Dermis lymphatic vessel endothelial cell (primary cell): ENCODE results near the gene ANGEL2. TPM values are rescaled to one million over a fixed set of nuclear protein-coding genes. Genes with fewer than 3 reads are reported as not detected.

Experiments
- total RNA-seq: library from RNA; depleted of rRNA; stranded (reverse); fragments of >200 nt; gene quantifications from 2 replicates; pipeline ENCODE4 v1.2.1, GENCODE V29; 2014

ANGEL2 gene, protein sequence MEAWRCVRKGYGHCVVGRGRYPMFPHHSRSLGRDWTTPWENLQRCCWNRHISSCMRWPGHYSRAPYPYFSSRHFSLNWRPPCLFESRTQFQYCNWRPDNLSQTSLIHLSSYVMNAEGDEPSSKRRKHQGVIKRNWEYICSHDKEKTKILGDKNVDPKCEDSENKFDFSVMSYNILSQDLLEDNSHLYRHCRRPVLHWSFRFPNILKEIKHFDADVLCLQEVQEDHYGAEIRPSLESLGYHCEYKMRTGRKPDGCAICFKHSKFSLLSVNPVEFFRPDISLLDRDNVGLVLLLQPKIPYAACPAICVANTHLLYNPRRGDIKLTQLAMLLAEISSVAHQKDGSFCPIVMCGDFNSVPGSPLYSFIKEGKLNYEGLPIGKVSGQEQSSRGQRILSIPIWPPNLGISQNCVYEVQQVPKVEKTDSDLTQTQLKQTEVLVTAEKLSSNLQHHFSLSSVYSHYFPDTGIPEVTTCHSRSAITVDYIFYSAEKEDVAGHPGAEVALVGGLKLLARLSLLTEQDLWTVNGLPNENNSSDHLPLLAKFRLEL
- total RNA-seq, result 46.5 and 52.3 TPM in 2 replicates

DNA sequence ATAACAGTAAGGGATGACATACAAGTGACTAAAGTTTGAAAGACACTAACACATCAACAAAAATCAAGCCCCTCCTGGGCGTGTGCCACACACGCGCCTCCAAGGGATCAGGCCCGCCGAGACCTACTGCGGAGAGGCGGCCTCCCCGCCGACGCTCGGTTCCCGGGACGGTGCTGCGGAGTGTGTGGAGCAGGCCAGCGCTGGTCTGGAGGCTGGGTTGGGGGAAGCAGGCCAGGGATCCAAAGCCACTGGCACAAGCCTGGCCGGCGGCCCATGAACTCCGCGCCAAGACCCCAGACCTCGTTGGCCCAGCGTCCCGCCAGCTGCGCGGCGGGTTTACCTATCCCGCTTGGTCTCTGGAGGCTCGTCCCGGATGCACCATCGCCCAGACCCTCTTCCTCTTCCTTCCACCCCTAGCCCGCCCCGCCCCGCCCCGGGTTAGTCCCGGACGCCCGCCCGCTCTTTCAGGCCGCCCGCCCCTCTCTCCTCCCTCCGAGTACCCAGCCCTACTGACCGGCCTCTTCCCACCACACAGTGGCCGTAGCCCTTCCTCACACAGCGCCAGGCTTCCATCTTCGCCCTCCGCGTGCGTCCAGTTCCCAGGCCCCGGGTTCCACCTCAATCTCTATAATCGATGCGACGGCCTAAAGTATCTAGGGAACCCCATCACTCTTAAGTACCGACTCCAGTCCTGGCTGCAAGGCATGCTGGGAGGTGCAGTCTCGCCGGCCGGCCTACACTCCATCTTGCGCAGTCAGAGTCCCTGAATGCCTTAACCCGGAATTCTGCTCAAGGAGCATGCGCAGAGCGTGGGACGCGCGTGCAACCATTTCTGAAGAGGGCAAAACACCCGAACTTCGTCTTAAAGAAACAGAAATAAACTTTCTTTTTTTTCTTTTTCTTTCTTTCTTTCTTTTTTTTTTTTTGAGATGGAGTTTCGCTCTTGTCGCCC lies at the start of gene ANGEL2:
ANGEL2 (minus strand) TSS at position 769 of the 952 bp plus-strand sequence; CDS start at position 573, 196 bp downstream.

DNA sequence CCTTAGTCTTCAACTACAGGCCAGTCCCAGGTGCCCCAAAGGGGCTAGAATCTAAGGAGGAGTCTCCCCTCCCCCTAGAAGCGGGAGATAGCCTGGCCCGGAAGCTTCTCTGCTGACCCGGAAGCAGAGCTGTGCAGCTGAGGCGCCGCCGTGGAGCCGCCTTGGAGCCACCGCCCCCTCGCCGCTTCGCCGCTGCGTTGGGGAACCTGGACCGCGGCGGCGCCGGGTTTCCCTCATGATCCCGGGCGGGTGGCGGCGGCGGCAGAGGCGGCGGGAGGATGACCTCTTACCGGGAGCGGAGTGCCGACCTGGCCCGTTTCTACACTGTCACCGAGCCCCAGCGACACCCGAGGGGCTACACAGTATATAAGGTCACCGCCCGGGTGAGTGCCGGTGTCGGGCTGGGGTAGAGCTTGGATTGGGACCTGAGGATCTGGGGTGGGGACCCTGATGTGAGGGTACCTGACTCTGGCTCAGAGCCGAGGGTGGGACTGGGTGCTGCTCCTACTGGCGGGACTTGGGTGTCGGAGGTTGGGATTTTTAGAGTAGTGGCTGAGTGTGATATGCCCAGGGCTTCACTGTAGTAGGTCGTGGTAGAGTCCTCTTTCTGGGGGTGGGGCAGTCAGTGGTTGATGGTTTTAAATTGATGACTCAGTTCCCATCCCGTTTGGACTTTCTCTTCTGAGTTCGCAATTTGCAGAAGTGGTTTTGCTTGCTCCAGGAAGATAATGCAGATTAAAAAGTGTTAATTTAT lies 35.6 kb upstream of the ANGEL2 start, which contains the start of gene RPS6KC1:
RPS6KC1 (plus strand) TSS at position 115 of the 754 bp plus-strand sequence; CDS start at position 279, 164 bp downstream.

DNA sequence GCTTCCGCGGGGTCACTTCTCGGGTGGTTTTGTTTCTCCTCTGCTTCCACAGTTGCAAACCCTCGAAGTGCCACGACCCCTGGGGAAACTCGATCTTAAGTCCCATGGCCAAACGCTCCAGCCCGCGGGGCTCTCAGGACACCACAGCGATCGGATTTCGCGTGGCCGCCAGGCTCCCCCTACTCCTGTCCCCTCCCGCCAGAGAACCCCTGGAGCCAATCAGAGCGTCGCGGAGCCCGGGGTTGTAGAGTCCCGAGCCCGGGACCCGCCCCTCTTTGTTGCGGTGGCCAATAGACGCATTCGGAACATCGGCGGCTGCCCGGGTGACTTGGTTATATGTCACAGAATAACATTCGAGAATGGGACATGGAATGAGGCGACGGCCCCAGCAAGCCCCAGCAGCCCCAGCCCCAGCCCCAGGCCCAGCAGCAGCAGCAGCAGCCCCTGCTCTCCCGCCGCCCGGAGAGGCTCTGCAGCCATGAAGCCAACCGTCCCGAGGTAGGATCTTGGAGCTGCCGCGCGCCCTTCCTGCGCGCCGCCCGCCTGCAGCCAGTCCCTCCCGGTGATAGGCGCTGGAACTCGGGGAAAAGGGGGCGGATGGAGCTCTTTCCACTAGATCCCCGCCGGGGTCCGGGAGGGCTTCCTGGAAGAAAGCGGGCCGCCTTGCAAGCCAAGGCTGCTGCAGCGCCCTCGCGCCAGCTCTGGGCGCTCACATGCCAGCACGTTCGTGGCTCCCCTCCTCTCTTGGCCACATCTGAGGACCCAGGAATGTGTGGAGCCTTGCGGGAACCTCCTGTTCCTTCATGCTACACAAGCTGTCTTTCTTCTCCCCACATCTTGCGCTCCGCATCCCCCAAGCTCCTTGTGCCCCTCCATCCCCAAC lies 65.2 kb downstream of the ANGEL2 start, which contains the start of gene VASH2:
VASH2 (plus strand) TSS at position 299 of the 883 bp plus-strand sequence. CDS start 1,002 bp downstream, outside the sequence.

Other genes with a start within 250 kb of the ANGEL2 start
- 26.0 and 28.5 TPM in 2 replicates for gene NSL1, start 224.1 kb downstream of the ANGEL2 start, total RNA-seq
- 10.4 and 13.3 TPM in 2 replicates for gene TATDN3, start 224.0 kb downstream of the ANGEL2 start, total RNA-seq
- gene SPATA45, start 168.2 kb downstream of the ANGEL2 start, total RNA-seq, result 0.17 TPM in 1 of 2 replicates, not detected in the other
- gene FLVCR1, start 157.6 kb downstream of the ANGEL2 start, total RNA-seq, result 9.2 and 9.8 TPM in 2 replicates
- gene VASH2, start 65.3 kb downstream of the ANGEL2 start, total RNA-seq, result under 0.01 and 0.17 TPM in 2 replicates
- gene RPS6KC1, start 35.4 kb upstream of the ANGEL2 start, total RNA-seq, result 19.4 and 26.2 TPM in 2 replicates